GM23338 (cell line): ENCODE data around the gene RAB15. TPM values are rescaled to one million over a fixed set of nuclear protein-coding genes. Genes with fewer than 3 reads are reported as not detected.
A peak's percentile ranks its signal among the peaks of the same experiment; 100 is the strongest.

Experiments
- ATAC-seq: fragments of 200-7000 bp; cut with Tn5 transposase; 3 replicates; pipeline ENCODE4 v1.9.1; 2020
- DNase-seq: peaks from one replicate; pipeline ENCODE4 v3.0.0-alpha.2; 2015; ENCODE audit warnings: low spot score
- H2AFZ ChIP-seq: fragments of 200-600 bp; sonication (generic); 2 replicates; pipeline ENCODE4 v1.8.0; 2016; ENCODE audit warnings: antibody characterized with exemption, mild to moderate bottlenecking, moderate library complexity
- H3F3A ChIP-seq: fragments of 200-600 bp; sonication (generic); replicated peaks from 2 replicates; pipeline ENCODE4 v1.8.0; 2017; ENCODE audit warnings: antibody characterized with exemption, mixed run types, low read depth
- H3K27ac ChIP-seq: fragments of 200-600 bp; sonication (generic); 2 replicates; pipeline ENCODE4 v1.6.1; 2016; ENCODE audit warnings: low read depth
- H3K27me3 ChIP-seq: fragments of 200-600 bp; sonication (generic); 2 replicates; pipeline ENCODE4 v1.8.0; 2016; ENCODE audit warnings: mild to moderate bottlenecking, mixed run types, moderate library complexity; ENCODE audit not compliant: insufficient read depth
- H3K36me3 ChIP-seq: fragments of 200-600 bp; sonication (generic); 2 replicates; pipeline ENCODE4 v1.8.0; 2016; ENCODE audit warnings: mild to moderate bottlenecking; ENCODE audit not compliant: insufficient read depth
- H3K4me1 ChIP-seq: fragments of 200-600 bp; sonication (generic); 2 replicates; pipeline ENCODE4 v1.8.0; 2016; ENCODE audit warnings: mild to moderate bottlenecking, moderate library complexity; ENCODE audit not compliant: insufficient read depth
- H3K4me2 ChIP-seq: fragments of 200-600 bp; sonication (generic); 2 replicates; pipeline ENCODE4 v1.7.1; 2017; ENCODE audit warnings: mixed run types
- H3K4me3 ChIP-seq: fragments of 200-600 bp; sonication (generic); 2 replicates; pipeline ENCODE4 v1.6.1; 2016; ENCODE audit warnings: mixed run types
- H3K79me2 ChIP-seq: fragments of 200-600 bp; sonication (generic); replicated peaks from 2 replicates; pipeline ENCODE4 v1.8.0; 2017; ENCODE audit warnings: mild to moderate bottlenecking; ENCODE audit not compliant: insufficient read depth
- H3K9me2 ChIP-seq: fragments of 200-600 bp; sonication (generic); 2 replicates; pipeline ENCODE4 v1.8.0; 2017; ENCODE audit not compliant: insufficient read depth
- H4K20me1 ChIP-seq: fragments of 200-600 bp; sonication (generic); replicated peaks from 2 replicates; pipeline ENCODE4 v1.8.0; 2017; ENCODE audit warnings: mild to moderate bottlenecking; ENCODE audit not compliant: insufficient read depth
- H3K27ac Mint-ChIP-seq: 2 replicates; pipeline ENCODE4 v1.8.0; 2020; ENCODE audit warnings: inconsistent platforms, mild to moderate bottlenecking, moderate library complexity, mixed read lengths
- H3K27me3 Mint-ChIP-seq: 3 replicates; pipeline ENCODE4 v1.8.0; 2022; ENCODE audit warnings: low read depth, mild to moderate bottlenecking, moderate library complexity, mixed read lengths, inconsistent platforms; ENCODE audit not compliant: insufficient read depth, poor library complexity
- H3K36me3 Mint-ChIP-seq: 3 replicates; pipeline ENCODE4 v1.8.0; 2021; ENCODE audit warnings: low read depth, mild to moderate bottlenecking, inconsistent platforms, moderate library complexity, mixed read lengths
- H3K4me1 Mint-ChIP-seq: 3 replicates; pipeline ENCODE4 v1.8.0; 2020; ENCODE audit warnings: mild to moderate bottlenecking, inconsistent platforms, mixed read lengths
- H3K4me3 Mint-ChIP-seq: 3 replicates; pipeline ENCODE4 v1.8.0; 2021; ENCODE audit warnings: moderate library complexity, mild to moderate bottlenecking, inconsistent platforms, mixed read lengths
- H3K9me3 Mint-ChIP-seq: 3 replicates; pipeline ENCODE4 v1.8.0; 2020; ENCODE audit warnings: moderate library complexity, mild to moderate bottlenecking, inconsistent platforms, mixed read lengths
- CREB1 ChIP-seq: fragments of 250-450 bp; sonication (Bioruptor Pico); IDR thresholded peaks from 2 replicates; pipeline ENCODE4 v1.5.0; 2020; ENCODE audit warnings: low read depth, mild to moderate bottlenecking, moderate library complexity
- CTCF ChIP-seq, 2 experiments: fragments of 200-600 bp in 1 of 2; sonication (generic) in 1 of 2; conservative IDR thresholded peaks; 2 replicates each; pipeline versions ENCODE4 v1.5.1 to v1.6.1; 2016 to 2017; ENCODE audit warnings: antibody characterized with exemption in 2 of 2, low read depth in 2 of 2, mild to moderate bottlenecking in 2 of 2, moderate library complexity in 1 of 2
- ETS1 ChIP-seq: IDR thresholded peaks from 2 replicates; pipeline ENCODE4 v1.6.1; 2016; ENCODE audit warnings: antibody characterized with exemption
- EZH2 ChIP-seq: fragments of 200-600 bp; sonication (generic); IDR thresholded peaks from one replicate; pipeline ENCODE4 v1.8.0; 2017; ENCODE audit warnings: antibody characterized with exemption, mild to moderate bottlenecking, low read depth; ENCODE audit not compliant: unreplicated experiment
- EZH2phosphoT487 ChIP-seq: fragments of 200-600 bp; sonication (generic); IDR thresholded peaks from one replicate; pipeline ENCODE4 v1.8.1; 2018; ENCODE audit warnings: antibody characterized with exemption; ENCODE audit not compliant: unreplicated experiment
- JUNB ChIP-seq: IDR thresholded peaks from one replicate; pipeline ENCODE4 v1.6.1; 2016; ENCODE audit warnings: antibody characterized with exemption; ENCODE audit not compliant: unreplicated experiment
- NANOG ChIP-seq: IDR thresholded peaks from 2 replicates; pipeline ENCODE4 v1.6.1; 2016; ENCODE audit warnings: antibody characterized with exemption, borderline replicate concordance
- POLR2AphosphoS5 ChIP-seq: IDR thresholded peaks from 2 replicates; pipeline ENCODE4 v1.6.1; 2016; ENCODE audit warnings: antibody characterized with exemption, low read depth
- REST ChIP-seq: IDR thresholded peaks from one replicate; pipeline ENCODE4 v1.6.1; 2018; ENCODE audit warnings: antibody characterized with exemption; ENCODE audit not compliant: unreplicated experiment
- STAT1 ChIP-seq: IDR thresholded peaks from one replicate; pipeline ENCODE4 v1.6.1; 2016; ENCODE audit warnings: antibody characterized with exemption; ENCODE audit not compliant: unreplicated experiment
- ZNF114 ChIP-seq: fragments of 250-450 bp; sonication (Bioruptor Pico); IDR thresholded peaks from 2 replicates; pipeline ENCODE4 v1.5.0; 2020; ENCODE audit warnings: mild to moderate bottlenecking, moderate library complexity
- ZNF331 ChIP-seq: fragments of 250-450 bp; sonication (Bioruptor Pico); IDR thresholded peaks from 2 replicates; pipeline ENCODE4 v1.5.0; 2020; ENCODE audit warnings: low read depth, mild to moderate bottlenecking, moderate library complexity
- ZNF462 ChIP-seq: fragments of 250-450 bp; sonication (Bioruptor Pico); IDR thresholded peaks from 2 replicates; pipeline ENCODE4 v1.5.0; 2020; ENCODE audit warnings: mild to moderate bottlenecking, moderate library complexity
- polyA plus RNA-seq: library from polyadenylated mRNA; unstranded; fragments of >200 nt; fragmentation: Nextera tagmentation; extraction: Ambion mirVana; gene quantifications from 2 replicates; pipeline ENCODE4 v1.2.1, GENCODE V29; 2016
- total RNA-seq: library from RNA; depleted of rRNA; stranded (reverse); fragments of >200 nt; shearing (Covaris generic); gene quantifications from 2 replicates; pipeline ENCODE4 v1.2.3, GENCODE V29; 2014

RAB15 gene
- total and polyA plus RNA-seq, 2 experiments from 2014 or later: 17.4 to 43.3 TPM

GRCh38 chr14:64955297-64955696 is 16.8 kb downstream of the RAB15 start:
- Mint-ChIP-seq H3K4me1 (peaks cover 45% of the 10 kb centered on the region), H3K27ac (peak overlapping the region; percentile 26; the same call in 1 of the 2 replicates), H3K4me3 (no peak overlapping the region), H3K36me3 (peaks cover 25% of the 10 kb centered on the region), H3K9me3 (no peaks in the 10 kb centered on the region; the same call in 2 of the 3 replicates), H3K27me3 (peaks cover 1% of the 10 kb centered on the region)
- Histone ChIP-seq H3K27ac (peak overlapping the region; percentile 75), H3K36me3 (no peaks in the 10 kb centered on the region; the same call in 1 of the 2 replicates), H3K4me1 (peaks cover 29% of the 10 kb centered on the region), H3F3A (peaks cover 10% of the 10 kb centered on the region), H3K79me2 (peaks cover 15% of the 10 kb centered on the region), H3K4me2 (peak overlapping the region; percentile 27), H3K9me2 (no peaks in the 10 kb centered on the region), H4K20me1 (no peaks in the 10 kb centered on the region; the same call in 1 of the 2 replicates), H2AFZ (no peak overlapping the region), H3K4me3 (no peak overlapping the region), H3K27me3 (no peaks in the 10 kb centered on the region)
- ATAC-seq (peak; percentile 6; the same call in 1 of the 3 replicates), DNase-seq (no peak)
- TF ChIP-seq EZH2phosphoT487 (no peak), CREB1 (CRISPR knock-in tag) (no peak), POLR2AphosphoS5 (no peak), CTCF (conservative IDR thresholded peaks at IDR 0.05; ENCODE audit: low read depth in 2 of 2) (no peak), STAT1 (no peak), NANOG (no peak), JUNB (no peak), EZH2 (no peak), REST (no peak), ETS1 (no peak), ZNF331 (no peak), ZNF462 (CRISPR knock-in tag) (no peak), ZNF114 (CRISPR knock-in tag) (no peak)
